Measurements from ENCODE around the gene ZGLP1. TPM values are rescaled to one million over a fixed set of nuclear protein-coding genes. Genes with fewer than 3 reads are reported as not detected.

ZGLP1 gene
- total and polyA plus RNA-seq, 9 donors, result 0.27 to 5.6 (median 3.0) TPM

DNA sequence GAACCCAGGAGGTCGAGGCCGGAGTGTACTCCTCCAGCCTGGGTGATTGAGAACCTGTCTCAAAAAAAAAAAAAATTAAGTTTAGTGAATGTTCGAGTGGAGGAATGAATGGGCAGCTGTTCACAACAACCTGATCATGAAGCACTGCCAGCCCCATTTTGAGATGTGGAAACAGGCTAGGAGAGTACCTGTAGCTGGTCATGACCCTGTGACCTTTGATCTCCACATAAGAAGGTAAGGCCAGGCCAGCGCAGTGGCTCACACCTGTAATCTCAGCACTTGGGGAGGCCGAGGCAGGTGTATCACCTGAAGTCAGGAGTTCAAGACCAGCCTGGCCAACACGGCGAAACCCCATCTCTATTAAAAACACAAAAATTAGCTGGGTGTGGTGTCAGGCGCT is 16.1 kb upstream of the ZGLP1 start:
- no peak for DNase-seq
- no peaks in the 10 kb centered on the region for H3K4me1 ChIP-seq (ENCODE audit: insufficient read depth)
- no peaks in the 10 kb centered on the region for H3K36me3 ChIP-seq
- H3K27me3 ChIP-seq, result no peaks in the 10 kb centered on the region
- H3K4me3 ChIP-seq, result no peak overlapping the region
- H3K27ac ChIP-seq, result no peak overlapping the region
- intact Hi-C loops (cut with DNase I), result no loop called here
- 84 to 86% (median 84%) methylated on average over 8 of the region's 8 CpGs for WGBS, 3 donors
- no peaks in the 10 kb centered on the region for H3K9me3 ChIP-seq
- TF ChIP-seq EP300 (IDR thresholded peaks at IDR 0.05), result no peak
- no peak for TF ChIP-seq CTCF (IDR thresholded peaks at IDR 0.05)
- TF ChIP-seq POLR2A (IDR thresholded peaks at IDR 0.05), result no peak

GRCh38 chr19:10321874-10322835 is 12.5 kb upstream of the ZGLP1 start:
- 90 to 94% (median 91%) methylated on average over 17 to 19 of the region's 19 CpGs for WGBS, 3 donors
- H3K9me3 ChIP-seq, result no peaks in the 10 kb centered on the region
- intact Hi-C loops (cut with DNase I), result no loop called here
- H3K4me1 ChIP-seq (ENCODE audit: insufficient read depth), result no peaks in the 10 kb centered on the region
- H3K27me3 ChIP-seq, result no peaks in the 10 kb centered on the region
- no peak overlapping the region for H3K4me3 ChIP-seq
- TF ChIP-seq CTCF (IDR thresholded peaks at IDR 0.05), result no peak
- TF ChIP-seq EP300 (IDR thresholded peaks at IDR 0.05), result no peak
- TF ChIP-seq POLR2A (IDR thresholded peaks at IDR 0.05), result no peak
- H3K36me3 ChIP-seq, result no peaks in the 10 kb centered on the region
- H3K27ac ChIP-seq, result no peak overlapping the region
- DNase-seq, result no peak

- TF ChIP-seq POLR2A (IDR thresholded peaks at IDR 0.05) (no peak), CTCF (IDR thresholded peaks at IDR 0.05) (no peak), EP300 (IDR thresholded peaks at IDR 0.05) (no peak)
- H3K27ac ChIP-seq, result no peak overlapping the region
- DNase-seq, result no peak
- no peaks in the 10 kb centered on the region for H3K36me3 ChIP-seq
- intact Hi-C loops (cut with DNase I), result no loop called here
- H3K4me3 ChIP-seq, result no peak overlapping the region
- WGBS, 3 donors, result 89 to 91% (median 91%) methylated on average over 11 of the region's 11 CpGs
- H3K9me3 ChIP-seq, result no peaks in the 10 kb centered on the region
- no peaks in the 10 kb centered on the region for H3K4me1 ChIP-seq (ENCODE audit: insufficient read depth)
- no peaks in the 10 kb centered on the region for H3K27me3 ChIP-seq
These were observed 11.8 kb upstream of the ZGLP1 start for GRCh38 chr19:10321417-10321797.

DNA sequence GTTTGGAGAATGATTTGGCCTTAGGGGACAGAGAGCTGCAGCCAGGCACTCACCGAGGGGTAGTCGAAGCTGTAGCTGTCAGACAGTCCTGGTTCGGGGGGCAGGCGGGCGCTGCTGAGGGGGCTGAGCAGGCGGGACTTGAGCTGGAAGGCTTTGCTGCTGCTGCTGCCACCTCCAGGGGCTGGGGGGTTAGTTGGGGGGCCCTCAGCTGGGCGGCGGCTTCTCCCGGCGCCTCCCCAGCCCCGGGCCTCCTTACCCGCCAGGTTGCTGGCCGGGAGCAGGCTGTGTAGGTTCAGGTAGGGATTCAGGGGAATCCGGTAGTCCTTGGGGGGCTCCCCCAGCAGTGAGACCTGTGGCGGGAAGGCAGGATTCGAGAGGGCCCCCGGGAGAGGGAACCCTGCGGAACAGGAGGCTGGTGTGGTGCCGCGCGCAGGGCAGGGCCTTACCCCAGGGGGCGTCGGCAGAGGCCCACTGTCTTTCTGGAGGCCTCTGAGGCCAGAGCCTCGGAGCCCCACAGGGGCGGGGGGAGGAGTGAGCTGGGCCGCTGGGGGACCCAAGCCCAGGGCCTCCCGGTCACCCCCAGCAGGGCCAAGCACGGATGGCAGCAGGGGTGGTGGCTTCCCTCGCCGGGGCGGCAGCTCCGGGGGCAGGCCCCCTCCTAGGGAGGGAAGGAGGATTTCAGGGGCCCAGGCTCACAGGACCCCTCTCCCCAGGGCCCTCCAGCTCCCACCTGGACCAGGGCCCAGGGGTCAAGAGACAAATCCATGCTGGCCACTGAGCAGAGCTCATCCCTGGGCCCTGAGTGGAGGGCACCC is 11.2 kb upstream of the ZGLP1 start:
- 89% methylated on average over 20 to 32 of the region's 32 CpGs for WGBS, 3 donors
- H3K27ac ChIP-seq, result no peak overlapping the region
- no peaks in the 10 kb centered on the region for H3K9me3 ChIP-seq
- intact Hi-C loops (cut with DNase I), result no loop called here
- H3K36me3 ChIP-seq, result no peaks in the 10 kb centered on the region
- TF ChIP-seq POLR2A (IDR thresholded peaks at IDR 0.05), result no peak
- no peak for TF ChIP-seq CTCF (IDR thresholded peaks at IDR 0.05)
- TF ChIP-seq EP300 (IDR thresholded peaks at IDR 0.05), result no peak
- no peaks in the 10 kb centered on the region for H3K27me3 ChIP-seq
- no peak overlapping the region for H3K4me3 ChIP-seq
- no peak for DNase-seq
- H3K4me1 ChIP-seq (ENCODE audit: insufficient read depth), result peaks cover 1% of the 10 kb centered on the region

Measured in ovary (tissue), 9 donors.